Neural progenitor cell (in vitro differentiated cells): ENCODE measurements around the gene VIPR1. TPM values are rescaled to one million over a fixed set of nuclear protein-coding genes. Genes with fewer than 3 reads are reported as not detected.
A peak's percentile ranks its signal among the peaks of the same experiment; 100 is the strongest.

Experiments used
- DNase-seq: peaks from one replicate; pipeline ENCODE4 v3.0.0-alpha.2; 2016; ENCODE audit warnings: low spot score
- H2AFZ ChIP-seq: fragments of 200-600 bp; sonication (generic); replicated peaks from 2 replicates; pipeline ENCODE4 v1.6.1; 2016; ENCODE audit warnings: antibody characterized with exemption
- H3F3A ChIP-seq: fragments of 200-600 bp; sonication (generic); 2 replicates; pipeline ENCODE4 v1.6.1; 2016; ENCODE audit warnings: antibody characterized with exemption, low read depth
- H3K27ac ChIP-seq: fragments of 200-600 bp; sonication (generic); 2 replicates; pipeline ENCODE4 v1.5.1; 2016; ENCODE audit warnings: mild to moderate bottlenecking
- H3K27me3 ChIP-seq: fragments of 200-600 bp; sonication (generic); 2 replicates; pipeline ENCODE4 v1.6.1; 2016; ENCODE audit warnings: mild to moderate bottlenecking, moderate library complexity
- H3K36me3 ChIP-seq: fragments of 200-600 bp; sonication (generic); 2 replicates; pipeline ENCODE4 v1.5.1; 2016
- H3K4me1 ChIP-seq: fragments of 200-600 bp; sonication (generic); 2 replicates; pipeline ENCODE4 v1.6.1; 2016; ENCODE audit warnings: mixed run types
- H3K4me2 ChIP-seq: fragments of 200-600 bp; sonication (generic); 2 replicates; pipeline ENCODE4 v1.6.1; 2016
- H3K4me3 ChIP-seq: fragments of 200-600 bp; sonication (generic); 2 replicates; pipeline ENCODE4 v1.5.1; 2016
- H3K79me2 ChIP-seq: fragments of 200-600 bp; sonication (generic); 2 replicates; pipeline ENCODE4 v1.6.1; 2016; ENCODE audit warnings: low read depth
- H3K9ac ChIP-seq: fragments of 200-600 bp; sonication (generic); 2 replicates; pipeline ENCODE4 v1.6.1; 2016
- H3K9me3 ChIP-seq: fragments of 200-600 bp; sonication (generic); 2 replicates; pipeline ENCODE4 v1.5.1; 2016; ENCODE audit warnings: low read depth
- H4K20me1 ChIP-seq: fragments of 200-600 bp; sonication (generic); 2 replicates; pipeline ENCODE4 v1.6.1; 2016; ENCODE audit warnings: low read depth
- H3K27ac Mint-ChIP-seq: 3 replicates; pipeline ENCODE4 v1.8.0; 2021; ENCODE audit warnings: mixed read lengths
- H3K27me3 Mint-ChIP-seq: 2 replicates; pipeline ENCODE4 v1.8.0; 2022; ENCODE audit warnings: low read depth, mild to moderate bottlenecking, inconsistent platforms, moderate library complexity, mixed read lengths; ENCODE audit not compliant: insufficient read depth
- H3K36me3 Mint-ChIP-seq: 3 replicates; pipeline ENCODE4 v1.8.0; 2021; ENCODE audit warnings: mixed read lengths
- H3K4me1 Mint-ChIP-seq: 3 replicates; pipeline ENCODE4 v1.8.0; 2021; ENCODE audit warnings: mixed read lengths
- H3K4me3 Mint-ChIP-seq: 3 replicates; pipeline ENCODE4 v1.8.0; 2021; ENCODE audit warnings: mild to moderate bottlenecking, moderate library complexity, mixed read lengths
- H3K9me3 Mint-ChIP-seq: 3 replicates; pipeline ENCODE4 v1.8.0; 2020; ENCODE audit warnings: mixed read lengths
- CTCF ChIP-seq: fragments of 200-600 bp; sonication (generic); IDR thresholded peaks from 2 replicates; pipeline ENCODE4 v1.5.1; 2017; ENCODE audit warnings: antibody characterized with exemption, mild to moderate bottlenecking
- EZH2 ChIP-seq: fragments of 200-600 bp; sonication (generic); IDR thresholded peaks from 2 replicates; pipeline ENCODE4 v1.6.1; 2017; ENCODE audit warnings: antibody characterized with exemption, mild to moderate bottlenecking, moderate library complexity
- EZH2phosphoT487 ChIP-seq: fragments of 200-600 bp; sonication (generic); IDR thresholded peaks from 2 replicates; pipeline ENCODE4 v1.6.1; 2017; ENCODE audit warnings: antibody characterized with exemption
- total RNA-seq: library from RNA; depleted of rRNA; stranded (reverse); fragments of >200 nt; gene quantifications from 2 replicates; pipeline ENCODE4 v1.2.3, GENCODE V29; 2015; ENCODE audit warnings: low replicate concordance

VIPR1 gene
- total RNA-seq, 1 donor from 2014 or later = 1.4 TPM

- Histone ChIP-seq H3F3A (peaks cover 6% of the 10 kb centered on the region), H3K9ac (no peak overlapping the region), H3K79me2 (no peaks in the 10 kb centered on the region), H4K20me1 (peaks cover 4% of the 10 kb centered on the region), H3K4me2 (no peak overlapping the region), H3K9me3 (no peaks in the 10 kb centered on the region), H3K27ac (no peak overlapping the region), H3K27me3 (peaks cover 45% of the 10 kb centered on the region), H3K4me3 (no peak overlapping the region), H2AFZ (no peak overlapping the region), H3K36me3 (no peaks in the 10 kb centered on the region), H3K4me1 (no peaks in the 10 kb centered on the region)
- H3K36me3 Mint-ChIP-seq = no peaks in the 10 kb centered on the region
- H3K9me3 Mint-ChIP-seq = peaks cover 2% of the 10 kb centered on the region
- no peak for TF ChIP-seq EZH2phosphoT487
- TF ChIP-seq CTCF = no peak
- no peak for TF ChIP-seq EZH2
- H3K4me3 Mint-ChIP-seq = peak overlapping the region; percentile 77
- no peak for DNase-seq
- H3K4me1 Mint-ChIP-seq = peaks cover 17% of the 10 kb centered on the region
- peaks cover 47% of the 10 kb centered on the region for H3K27me3 Mint-ChIP-seq
- no peak overlapping the region for H3K27ac Mint-ChIP-seq
These were observed 2.1 kb downstream of the VIPR1 start for GRCh38 chr3:42504334-42505127.

GRCh38 chr3:42505128-42505848, 2.8 kb downstream of the VIPR1 start:
- Histone ChIP-seq H3K36me3 (no peaks in the 10 kb centered on the region), H3K4me2 (no peak overlapping the region), H3K9me3 (no peaks in the 10 kb centered on the region), H3K4me3 (no peak overlapping the region), H3K9ac (no peak overlapping the region), H2AFZ (no peak overlapping the region), H3K79me2 (no peaks in the 10 kb centered on the region), H3K27me3 (peaks cover 38% of the 10 kb centered on the region), H3K27ac (no peak overlapping the region), H3K4me1 (no peaks in the 10 kb centered on the region), H3F3A (peaks cover 6% of the 10 kb centered on the region), H4K20me1 (peaks cover 4% of the 10 kb centered on the region)
- Mint-ChIP-seq H3K27me3 (peaks cover 41% of the 10 kb centered on the region), H3K4me3 (no peak overlapping the region), H3K27ac (no peak overlapping the region), H3K4me1 (peaks cover 17% of the 10 kb centered on the region), H3K9me3 (peaks cover 2% of the 10 kb centered on the region), H3K36me3 (no peaks in the 10 kb centered on the region)
- DNase-seq = no peak
- TF ChIP-seq EZH2phosphoT487 (no peak), EZH2 (no peak)

GRCh38 chr3:42505849-42506410, 3.5 kb downstream of the VIPR1 start:
- Histone ChIP-seq H3F3A (peaks cover 6% of the 10 kb centered on the region), H3K9ac (no peak overlapping the region), H2AFZ (no peak overlapping the region), H3K4me2 (no peak overlapping the region), H3K27me3 (peaks cover 31% of the 10 kb centered on the region), H3K79me2 (no peaks in the 10 kb centered on the region), H3K4me1 (no peaks in the 10 kb centered on the region), H3K27ac (no peak overlapping the region), H3K9me3 (no peaks in the 10 kb centered on the region), H3K4me3 (no peak overlapping the region), H3K36me3 (no peaks in the 10 kb centered on the region), H4K20me1 (peaks cover 4% of the 10 kb centered on the region)
- DNase-seq = no peak
- H3K9me3 Mint-ChIP-seq = peaks cover 2% of the 10 kb centered on the region
- no peak for TF ChIP-seq CTCF
- TF ChIP-seq EZH2phosphoT487 = no peak
- no peak for TF ChIP-seq EZH2
- no peaks in the 10 kb centered on the region for H3K36me3 Mint-ChIP-seq
- H3K27ac Mint-ChIP-seq = no peak overlapping the region
- peaks cover 34% of the 10 kb centered on the region for H3K27me3 Mint-ChIP-seq
- peaks cover 11% of the 10 kb centered on the region for H3K4me1 Mint-ChIP-seq
- no peak overlapping the region for H3K4me3 Mint-ChIP-seq
